GM21526 (cell line): Measurements from ENCODE around the gene SLC25A18.
"Not testable (repeated sequence)": the region's sequence is repeated elsewhere in the genome, so short reads cannot be mapped to it uniquely, and the experiment has no call there.

Source experiments
- ATAC-seq: cut with Tn5 transposase; IDR thresholded peaks from one replicate; pipeline ENCODE4 v1.9.1; 2021; ENCODE audit warnings: moderate library complexity; ENCODE audit not compliant: unreplicated experiment, low FRiP score

Gene SLC25A18

DNA sequence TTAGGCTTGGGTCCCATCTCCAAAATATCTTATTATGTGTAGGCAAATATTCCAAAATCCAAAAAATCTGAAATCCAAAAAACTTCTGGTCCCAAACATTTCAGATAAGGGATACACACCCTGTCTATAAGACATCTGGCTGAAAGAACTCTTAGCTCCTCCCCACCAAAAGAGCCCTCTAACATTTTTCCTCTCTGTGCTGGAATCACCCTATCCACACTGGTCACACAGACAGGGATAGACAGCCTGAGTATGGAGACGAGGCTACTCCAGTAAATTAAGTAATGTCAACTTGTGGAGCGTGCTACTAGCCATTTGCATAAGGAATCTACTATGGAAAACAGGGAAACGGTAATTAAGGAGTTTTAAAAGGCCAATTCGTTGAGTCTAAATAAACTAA is 40.4 kb downstream of the SLC25A18 start:
- no peak for ATAC-seq

- no peak for ATAC-seq
Observed at GRCh38 chr22:17606496-17606895, 43.2 kb downstream of the SLC25A18 start.

DNA sequence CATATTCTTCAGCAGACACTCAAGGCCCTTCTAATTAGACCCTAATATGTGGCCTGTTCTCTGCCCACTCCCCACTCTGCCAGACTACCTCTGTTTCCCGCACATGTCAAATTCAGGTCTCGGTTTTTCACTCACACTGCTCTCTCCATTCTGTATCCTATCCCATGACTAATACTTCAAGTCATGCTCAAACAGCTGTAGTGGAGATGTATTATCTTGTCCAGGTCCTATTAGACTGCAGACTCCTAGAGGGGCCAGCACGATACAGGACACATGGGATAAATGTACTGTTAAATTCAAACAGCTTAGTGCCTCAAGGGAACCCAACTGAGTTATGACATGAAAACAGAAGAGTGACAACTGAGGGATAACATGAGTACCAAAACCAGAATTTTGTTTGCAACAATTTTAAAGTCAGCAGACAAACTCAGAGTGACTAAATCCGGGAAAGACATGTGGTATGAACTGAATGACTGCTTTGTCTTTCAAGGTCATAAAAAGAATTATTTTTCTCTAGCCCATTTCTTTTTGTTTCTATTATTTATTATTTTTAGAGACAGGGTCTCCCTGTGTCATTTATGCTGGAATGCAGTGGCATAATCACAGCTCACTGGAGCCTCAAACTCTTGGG is 44.7 kb downstream of the SLC25A18 start:
- no peak for ATAC-seq

- ATAC-seq = no peak
Observed at GRCh38 chr22:17612057-17612456, 48.8 kb downstream of the SLC25A18 start.

- ATAC-seq = no peak
Observed at GRCh38 chr22:17613280-17613679, 50.0 kb downstream of the SLC25A18 start.

- no peak for ATAC-seq
Observed at GRCh38 chr22:17627961-17628405, 64.7 kb downstream of the SLC25A18 start.

DNA sequence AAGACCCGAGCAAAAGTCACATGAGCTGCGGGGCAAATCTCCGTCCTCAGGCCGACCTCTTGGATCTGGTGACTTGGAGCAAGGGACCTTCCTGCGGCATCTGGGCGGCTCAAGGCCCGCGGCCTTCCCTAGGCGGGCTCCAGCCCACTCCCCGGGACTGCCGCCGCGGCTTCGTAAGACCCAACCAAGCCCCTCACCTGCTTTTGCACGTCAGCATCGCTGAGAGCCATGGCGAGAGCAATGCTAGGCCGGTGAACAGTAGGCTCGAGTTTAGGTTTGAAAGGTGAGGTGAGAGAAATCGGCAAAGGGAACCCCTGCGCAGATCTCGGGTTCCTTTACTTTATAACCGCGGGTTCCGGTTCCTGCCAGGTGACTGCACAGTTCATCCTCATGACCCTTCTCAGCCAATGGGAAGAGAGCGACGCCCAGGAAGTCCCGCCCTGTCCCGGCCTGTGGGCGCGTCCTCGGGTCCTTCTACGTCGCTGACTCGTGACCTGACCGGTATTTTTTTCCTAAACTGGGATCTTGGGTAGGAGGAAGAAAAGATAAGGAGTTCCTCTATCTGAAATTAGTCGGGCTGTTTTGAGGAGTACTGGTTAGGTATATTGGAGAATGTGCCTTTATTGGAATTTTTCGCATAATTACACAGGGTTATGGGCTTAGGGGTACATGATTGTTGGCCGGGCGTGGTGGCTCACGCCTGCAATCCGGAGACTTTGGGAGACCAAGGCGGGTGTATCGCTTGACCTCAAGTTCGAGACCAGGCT is 65.3 kb downstream of the SLC25A18 start, which contains the start of gene ATP6V1E1:
ATP6V1E1 (minus strand) TSS at position 344 of the 767 bp plus-strand sequence; CDS start at position 230, 114 bp downstream.
- ATAC-seq = peak; percentile 97

DNA sequence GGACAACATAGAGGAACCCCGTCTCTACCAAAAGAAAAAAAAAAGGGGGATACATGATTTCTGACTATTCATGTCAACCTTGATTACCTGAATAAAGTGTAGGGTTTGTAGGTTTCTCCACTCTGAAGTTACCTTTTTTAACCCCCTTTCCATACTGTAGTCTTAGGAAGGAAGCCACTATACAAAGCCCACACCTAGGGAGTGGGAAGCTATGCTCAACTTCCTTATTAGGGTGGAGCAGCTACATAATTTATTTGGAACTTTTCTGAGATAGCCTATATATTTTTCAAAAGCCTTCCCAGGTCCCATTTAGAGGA is 65.8 kb downstream of the SLC25A18 start:
- ATAC-seq = no peak

DNA sequence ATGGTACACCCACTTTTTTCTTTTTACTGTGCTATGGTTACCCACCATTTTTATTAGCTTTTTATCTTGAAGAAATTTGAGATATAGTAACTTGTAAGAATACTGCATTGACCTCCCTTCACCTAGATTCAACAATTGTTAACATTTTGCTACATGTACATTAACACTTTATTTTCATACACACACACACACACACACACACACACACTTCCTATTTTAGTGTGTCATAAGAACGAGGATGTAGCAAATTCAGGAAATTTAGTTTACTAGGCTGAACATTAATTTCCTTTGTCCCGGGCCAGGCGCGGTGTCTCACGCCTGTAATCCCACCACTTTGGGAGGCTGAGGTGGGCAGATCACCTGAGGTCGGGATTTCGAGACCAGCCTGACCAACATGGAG is 66.3 kb downstream of the SLC25A18 start:
- no peak for ATAC-seq

GRCh38 chr22:17631076-17631565 is 67.8 kb downstream of the SLC25A18 start:
- no peak for ATAC-seq

- ATAC-seq = no peak
Observed at GRCh38 chr22:17633217-17633997, 70.1 kb downstream of the SLC25A18 start.

- ATAC-seq = no peak
Observed at GRCh38 chr22:17633998-17634323, 70.7 kb downstream of the SLC25A18 start.

GRCh38 chr22:17634696-17635095 is 71.4 kb downstream of the SLC25A18 start:
- ATAC-seq = no peak

DNA sequence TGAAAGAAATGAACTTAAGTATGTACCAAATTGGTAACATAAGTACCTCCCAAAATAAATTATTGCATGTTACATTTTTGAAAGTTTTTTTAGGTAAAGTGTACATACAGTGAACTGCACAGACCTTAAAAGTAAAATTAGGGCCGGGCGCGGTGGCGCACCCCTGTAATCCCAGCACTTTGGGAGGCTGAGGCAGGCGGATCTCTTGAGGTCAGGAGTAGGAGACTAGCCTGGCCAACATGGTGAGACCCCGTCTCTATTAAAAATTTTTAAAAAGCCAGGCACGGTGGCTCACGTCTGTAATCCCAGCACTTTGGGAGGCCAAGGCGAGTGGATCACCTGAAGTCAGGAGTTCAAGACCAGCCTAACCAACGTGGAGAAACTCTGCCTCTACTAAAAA is 73.6 kb downstream of the SLC25A18 start:
- not testable (repeated sequence) for ATAC-seq

GRCh38 chr22:17637490-17638181 is 74.3 kb downstream of the SLC25A18 start:
- ATAC-seq = no peak

GRCh38 chr22:17638182-17638431 is 74.8 kb downstream of the SLC25A18 start:
- peak; percentile 2 for ATAC-seq

DNA sequence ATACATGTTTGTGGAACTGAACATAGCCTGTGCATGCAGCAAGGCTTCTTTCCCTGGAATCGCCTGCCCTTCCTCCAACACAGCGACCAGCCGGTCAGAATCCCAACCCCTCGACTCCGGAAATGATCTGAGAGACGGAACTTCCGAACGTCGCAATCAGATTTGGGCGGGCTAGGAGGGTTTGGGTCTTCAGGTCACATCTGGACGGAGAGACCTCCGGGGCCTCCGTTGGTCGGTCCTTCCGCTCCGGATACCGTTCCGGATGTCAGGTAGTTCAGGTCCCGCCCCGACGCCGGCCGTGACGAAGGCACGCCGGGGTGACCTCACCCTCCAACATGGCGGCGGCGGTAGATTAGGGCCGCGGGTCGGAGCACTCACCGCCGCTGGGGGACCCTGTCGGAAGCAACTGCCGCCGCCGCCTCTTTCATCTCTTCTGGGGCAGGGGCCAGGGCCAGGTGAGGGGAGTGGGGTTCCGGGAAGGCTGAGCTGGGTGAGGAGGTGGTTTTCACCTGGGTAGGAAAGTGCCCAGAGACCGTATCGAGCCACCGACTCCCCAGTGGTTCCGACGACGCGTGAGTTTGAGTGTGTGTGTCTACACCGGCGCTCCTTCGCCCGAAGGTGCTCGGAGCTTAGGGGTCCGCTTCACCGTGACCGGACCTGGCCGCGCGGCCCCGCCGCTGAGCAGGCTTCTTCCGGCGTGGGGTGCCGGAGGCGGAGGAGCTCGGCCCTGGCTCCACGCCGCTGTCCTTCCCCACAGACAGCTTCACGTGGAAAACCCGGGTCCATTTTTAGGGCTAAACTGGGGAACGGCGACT is 75.3 kb downstream of the SLC25A18 start, which contains the start of gene BCL2L13:
BCL2L13 (plus strand) TSS at position 326 of the 815 bp plus-strand sequence. CDS start 16,955 bp downstream, outside the sequence.
- peak; percentile 85 for ATAC-seq

DNA sequence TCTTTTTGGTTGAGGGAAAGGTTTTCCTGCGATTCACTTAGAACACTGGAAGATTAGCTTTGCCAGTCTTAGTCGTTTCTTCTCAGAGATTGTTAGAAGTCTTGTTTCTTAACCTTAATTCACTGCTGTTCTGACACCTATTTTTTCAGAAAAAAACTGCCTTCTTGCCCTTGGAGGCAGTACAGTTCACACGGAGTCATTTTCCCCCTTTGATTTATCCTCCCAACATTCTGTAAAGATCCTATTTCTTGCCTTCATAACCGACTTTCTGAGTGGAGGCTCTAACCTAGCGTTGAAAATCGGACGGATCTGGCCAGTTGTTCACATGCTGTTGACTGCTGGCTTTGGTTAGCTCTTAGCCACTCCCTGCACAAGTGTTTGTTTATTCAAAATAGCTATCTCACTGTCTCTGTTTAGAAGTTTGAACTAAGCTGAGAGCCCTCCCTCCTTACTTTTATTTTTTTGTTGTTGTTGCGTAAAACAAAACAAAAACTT is 76.0 kb downstream of the SLC25A18 start:
- no peak for ATAC-seq
